Measurements from ENCODE around the gene ZNF76. TPM values are rescaled to one million over a fixed set of nuclear protein-coding genes. Genes with fewer than 3 reads are reported as not detected.

ZNF76 gene
- total RNA-seq, 1 donor from 2014 or later: 31.3 TPM

- no peak overlapping the region for H3K27ac ChIP-seq
- no peak for ATAC-seq
These were observed 29.0 kb upstream of the ZNF76 start for GRCh38 chr6:35230498-35230897.

GRCh38 chr6:35230950-35231349, 28.6 kb upstream of the ZNF76 start:
- no peaks in the 10 kb centered on the region for H3K4me1 ChIP-seq

More at GRCh38 chr6:35230498-35230897, 29.0 kb upstream of the ZNF76 start:
- no peaks in the 10 kb centered on the region for H3K9me3 ChIP-seq
- no peaks in the 10 kb centered on the region for H3K36me3 ChIP-seq
- H3K27me3 ChIP-seq: no peaks in the 10 kb centered on the region
- H3K4me1 ChIP-seq: no peaks in the 10 kb centered on the region
- no peak for TF ChIP-seq CTCF (IDR thresholded peaks at IDR 0.05)
- H3K4me3 ChIP-seq: no peak overlapping the region
- intact Hi-C loops (cut with DNase I): no loop called here
- DNase-seq: no peak

GRCh38 chr6:35231563-35231962, 28.0 kb upstream of the ZNF76 start:
- DNase-seq: no peak
- ATAC-seq: no peak

More at GRCh38 chr6:35230950-35231349, 28.6 kb upstream of the ZNF76 start:
- no peak overlapping the region for H3K4me3 ChIP-seq
- intact Hi-C loops (cut with DNase I): no loop called here
- ATAC-seq (no peak), DNase-seq (no peak)
- no peak for TF ChIP-seq CTCF (IDR thresholded peaks at IDR 0.05)
- H3K9me3 ChIP-seq: no peaks in the 10 kb centered on the region
- H3K27me3 ChIP-seq: no peaks in the 10 kb centered on the region
- no peaks in the 10 kb centered on the region for H3K36me3 ChIP-seq
- H3K27ac ChIP-seq: no peak overlapping the region

GRCh38 chr6:35234901-35235300, 24.6 kb upstream of the ZNF76 start:
- DNase-seq (no peak), ATAC-seq (no peak)
- intact Hi-C loops (cut with DNase I): no loop called here
- Histone ChIP-seq H3K27me3 (no peaks in the 10 kb centered on the region), H3K9me3 (no peaks in the 10 kb centered on the region), H3K4me1 (peaks cover 15% of the 10 kb centered on the region), H3K4me3 (no peak overlapping the region), H3K36me3 (no peaks in the 10 kb centered on the region), H3K27ac (no peak overlapping the region)
- TF ChIP-seq CTCF (IDR thresholded peaks at IDR 0.05): no peak

More at GRCh38 chr6:35231563-35231962, 28.0 kb upstream of the ZNF76 start:
- Histone ChIP-seq H3K27ac (no peak overlapping the region), H3K4me3 (no peak overlapping the region), H3K27me3 (no peaks in the 10 kb centered on the region), H3K36me3 (no peaks in the 10 kb centered on the region), H3K9me3 (no peaks in the 10 kb centered on the region), H3K4me1 (no peaks in the 10 kb centered on the region)
- TF ChIP-seq CTCF (IDR thresholded peaks at IDR 0.05): no peak
- intact Hi-C loops (cut with DNase I): no loop called here

- peaks cover 15% of the 10 kb centered on the region for H3K4me1 ChIP-seq
- no peak for ATAC-seq
- intact Hi-C loops (cut with DNase I): no loop called here
These were observed 23.3 kb upstream of the ZNF76 start for GRCh38 chr6:35236223-35236622.

More at GRCh38 chr6:35236223-35236622, 23.3 kb upstream of the ZNF76 start:
- Histone ChIP-seq H3K27me3 (no peaks in the 10 kb centered on the region), H3K27ac (no peak overlapping the region), H3K36me3 (no peaks in the 10 kb centered on the region), H3K4me3 (no peak overlapping the region), H3K9me3 (no peaks in the 10 kb centered on the region)
- no peak for DNase-seq
- no peak for TF ChIP-seq CTCF (IDR thresholded peaks at IDR 0.05)
